Measurements from ENCODE around the gene AKT1S1.

Gene AKT1S1

GRCh38 chr19:49854378-49855263, 22.5 kb downstream of the AKT1S1 start:
- DNase-seq (ENCODE audit: low spot score), result no peak

- DNase-seq (ENCODE audit: low spot score), result no peak
Measured at GRCh38 chr19:49853852-49854377, 23.2 kb downstream of the AKT1S1 start.

DNA sequence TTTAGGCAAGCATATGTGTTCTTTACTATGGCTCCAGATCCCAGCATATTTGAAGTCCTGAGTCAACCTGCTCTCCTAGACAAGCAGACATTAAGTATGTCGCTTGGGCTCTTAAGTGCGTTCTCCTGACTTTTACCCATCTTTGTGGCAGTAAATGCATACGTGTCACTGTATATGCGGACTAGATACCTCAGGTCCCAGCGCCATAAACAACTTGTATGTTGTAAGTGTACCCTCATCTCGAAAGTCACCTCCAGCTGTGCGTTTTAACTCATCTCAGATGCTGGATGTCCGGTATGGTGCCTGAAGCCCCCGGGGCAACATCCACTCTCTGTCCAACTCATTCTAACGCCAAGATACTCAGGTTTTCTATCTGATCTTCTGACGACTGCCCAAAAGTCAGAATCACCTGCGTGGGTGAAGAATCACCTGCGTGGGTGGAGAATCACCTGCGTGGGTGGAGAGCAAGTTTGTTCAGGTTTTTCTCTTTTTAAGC, 24.5 kb downstream of the AKT1S1 start:
- DNase-seq (ENCODE audit: low spot score), result no peak

DNA sequence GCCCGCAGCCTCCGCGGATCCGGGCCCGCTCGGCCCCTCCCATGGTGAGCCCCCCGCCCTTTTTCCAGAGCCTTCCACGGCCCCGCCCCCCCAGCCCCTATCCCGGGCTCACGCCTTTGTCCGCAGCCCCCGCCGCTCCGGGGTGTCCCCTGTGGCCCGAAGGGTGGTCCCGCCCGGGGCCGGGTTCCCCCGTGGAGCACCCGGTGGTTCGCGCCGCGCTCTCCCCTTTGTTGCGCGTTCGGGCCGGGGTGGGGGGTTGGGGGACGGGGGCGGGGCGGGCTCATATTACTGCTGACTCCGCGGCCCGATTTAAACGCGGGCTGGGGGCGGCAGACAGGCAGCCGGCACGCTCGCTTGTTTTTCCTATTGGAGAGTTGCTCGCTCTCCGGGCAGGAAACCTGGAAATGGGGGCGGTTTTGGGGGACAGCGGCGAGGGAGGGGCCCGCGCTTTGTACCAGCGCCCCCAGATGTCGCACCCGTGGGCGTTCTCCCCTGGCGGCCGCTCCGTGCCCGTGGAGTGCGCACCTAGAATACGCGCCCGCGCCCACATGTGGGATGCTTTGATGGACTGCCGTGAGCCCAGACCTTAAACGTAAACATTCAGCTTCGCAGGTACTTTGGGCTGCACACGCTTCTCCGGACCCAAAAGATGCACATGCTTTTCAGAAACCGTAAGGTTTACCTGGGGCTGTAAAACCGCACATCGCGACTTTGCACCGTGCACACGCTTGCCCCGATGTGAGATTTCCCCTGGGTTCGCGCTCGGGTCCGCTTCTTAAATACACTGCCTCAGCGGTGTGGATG, 25.5 kb downstream of the AKT1S1 start:
- DNase-seq (ENCODE audit: low spot score), result no peak

DNA sequence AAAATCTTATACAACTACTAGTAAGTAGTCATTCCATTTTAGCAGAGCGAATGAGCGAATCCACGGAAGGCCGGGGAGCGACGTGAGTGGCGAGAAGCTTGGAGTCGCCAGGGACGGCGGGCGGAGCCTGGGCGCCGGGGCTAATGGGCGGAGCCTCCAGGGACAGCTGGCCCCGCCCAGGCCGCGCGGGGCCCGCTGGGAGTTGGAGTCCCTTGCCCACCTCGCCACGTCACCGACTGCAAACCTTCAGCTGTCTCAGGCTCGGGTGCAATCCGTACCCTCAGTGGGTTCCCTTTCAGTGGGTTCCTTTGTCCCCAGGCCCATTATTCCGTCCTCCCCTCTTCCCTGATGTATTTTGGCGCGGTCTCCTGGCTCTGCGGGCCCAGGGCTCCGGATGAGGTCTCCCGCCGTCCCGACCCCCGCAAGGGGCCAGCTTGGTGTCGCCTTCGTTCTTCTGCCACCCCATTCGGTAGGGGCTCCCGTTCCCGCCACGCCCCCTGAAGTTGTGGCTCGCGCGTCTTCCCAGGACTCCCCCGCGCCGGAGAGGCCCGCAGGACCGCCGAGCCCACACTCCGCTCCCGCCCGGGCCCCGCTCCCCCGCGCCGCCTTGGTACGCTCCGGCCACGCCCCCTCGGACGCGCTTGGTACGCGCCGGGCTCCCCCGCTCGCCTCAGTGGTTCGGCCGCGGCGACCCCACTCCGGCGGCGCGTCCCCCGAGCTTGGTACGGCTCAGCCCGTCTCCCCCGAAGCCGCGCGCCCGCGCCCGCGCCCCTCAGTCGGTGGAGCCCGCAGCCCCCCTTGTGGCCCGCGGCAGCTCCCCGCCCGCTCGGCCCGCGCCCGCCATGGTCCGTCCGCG, 26.4 kb downstream of the AKT1S1 start, which contains the start of gene PTOV1:
Gene PTOV1, plus strand, starts transcription at position 673 of the 856 bp plus-strand sequence.
- DNase-seq (ENCODE audit: low spot score), result peak; percentile 96

DNA sequence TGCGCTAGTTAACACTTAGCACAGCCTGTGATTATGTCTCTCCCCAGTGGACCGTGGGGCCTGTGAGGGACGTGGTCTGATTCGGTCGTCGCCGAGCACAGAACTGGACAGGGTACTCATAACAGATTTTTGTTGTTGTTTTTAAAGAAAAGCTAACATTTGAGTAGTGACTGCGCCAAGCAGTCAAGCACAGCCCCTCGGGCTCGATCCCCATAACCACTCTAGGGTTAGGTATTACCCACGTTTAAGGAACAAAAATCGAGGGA, 27.0 kb downstream of the AKT1S1 start:
- no peak for DNase-seq (ENCODE audit: low spot score)

- DNase-seq (ENCODE audit: low spot score), result no peak
Measured at GRCh38 chr19:49849433-49850220, 27.5 kb downstream of the AKT1S1 start.

GRCh38 chr19:49848938-49849337, 28.2 kb downstream of the AKT1S1 start:
- no peak for DNase-seq (ENCODE audit: low spot score)

DNA sequence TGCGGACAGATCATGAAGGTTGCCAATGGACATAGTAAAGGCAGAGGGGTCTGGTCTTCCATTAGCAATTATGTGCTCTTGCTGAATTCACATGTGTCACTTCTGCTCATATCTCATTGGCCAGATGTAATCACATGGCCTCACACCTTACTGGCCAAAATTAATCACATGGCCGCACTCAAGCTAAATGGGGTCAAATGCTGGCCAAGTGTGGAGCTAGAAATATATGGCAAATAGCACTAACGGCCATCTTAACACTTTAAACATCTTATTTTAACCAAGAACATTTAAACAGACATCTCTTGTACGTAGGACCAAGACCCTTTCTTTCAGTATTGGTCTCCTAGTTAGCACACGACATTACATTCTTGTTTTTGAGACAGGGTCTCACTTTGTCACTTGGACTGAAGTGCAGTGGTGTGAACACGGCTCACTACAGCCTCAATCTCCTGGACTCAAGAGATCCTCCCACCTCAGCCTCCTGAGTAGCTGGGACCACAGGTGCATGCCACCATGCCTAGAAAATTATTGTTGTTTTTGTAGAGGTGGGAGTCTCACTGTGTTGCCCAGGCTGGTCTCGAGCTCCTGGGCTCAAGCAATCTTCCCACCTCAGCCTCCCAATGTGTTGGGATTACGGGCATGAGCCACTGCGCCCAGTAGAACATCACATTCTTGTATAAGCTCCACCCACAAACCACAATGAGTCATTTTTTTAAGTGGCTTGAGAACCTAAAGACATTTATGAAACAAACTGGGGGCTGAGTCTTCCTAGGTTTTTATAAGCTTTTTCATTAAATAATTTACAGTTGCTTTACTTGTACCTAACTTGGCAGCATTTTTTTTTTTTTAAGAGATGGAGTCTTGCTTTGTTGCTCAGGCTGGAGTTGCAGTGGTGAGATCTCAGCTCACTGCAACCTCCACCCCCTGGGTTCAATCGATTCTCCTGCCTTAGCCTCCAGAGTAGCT, 29.1 kb downstream of the AKT1S1 start:
- DNase-seq (ENCODE audit: low spot score), result no peak

DNA sequence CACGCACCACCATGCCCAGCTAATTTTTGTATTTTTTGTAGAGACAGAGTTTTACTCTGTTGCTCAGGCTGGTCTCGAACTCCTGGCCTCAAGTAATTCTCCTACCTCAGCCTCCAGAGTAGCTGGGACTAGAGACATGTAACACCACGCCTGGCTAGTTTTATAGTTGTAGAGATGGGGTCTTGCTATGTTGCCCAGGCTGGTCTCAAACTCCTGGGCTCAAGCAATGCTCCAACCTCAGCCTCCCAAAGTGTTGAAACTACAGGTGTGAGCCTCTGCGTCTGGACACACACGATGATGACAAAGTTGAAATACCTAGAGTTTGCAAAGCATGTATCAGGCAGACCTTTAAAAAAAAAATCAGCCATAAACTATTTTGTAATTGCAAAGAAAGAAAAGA, 30.7 kb downstream of the AKT1S1 start:
- no peak for DNase-seq (ENCODE audit: low spot score)

- DNase-seq (ENCODE audit: low spot score), result no peak
Measured at GRCh38 chr19:49845414-49845813, 31.7 kb downstream of the AKT1S1 start.

DNA sequence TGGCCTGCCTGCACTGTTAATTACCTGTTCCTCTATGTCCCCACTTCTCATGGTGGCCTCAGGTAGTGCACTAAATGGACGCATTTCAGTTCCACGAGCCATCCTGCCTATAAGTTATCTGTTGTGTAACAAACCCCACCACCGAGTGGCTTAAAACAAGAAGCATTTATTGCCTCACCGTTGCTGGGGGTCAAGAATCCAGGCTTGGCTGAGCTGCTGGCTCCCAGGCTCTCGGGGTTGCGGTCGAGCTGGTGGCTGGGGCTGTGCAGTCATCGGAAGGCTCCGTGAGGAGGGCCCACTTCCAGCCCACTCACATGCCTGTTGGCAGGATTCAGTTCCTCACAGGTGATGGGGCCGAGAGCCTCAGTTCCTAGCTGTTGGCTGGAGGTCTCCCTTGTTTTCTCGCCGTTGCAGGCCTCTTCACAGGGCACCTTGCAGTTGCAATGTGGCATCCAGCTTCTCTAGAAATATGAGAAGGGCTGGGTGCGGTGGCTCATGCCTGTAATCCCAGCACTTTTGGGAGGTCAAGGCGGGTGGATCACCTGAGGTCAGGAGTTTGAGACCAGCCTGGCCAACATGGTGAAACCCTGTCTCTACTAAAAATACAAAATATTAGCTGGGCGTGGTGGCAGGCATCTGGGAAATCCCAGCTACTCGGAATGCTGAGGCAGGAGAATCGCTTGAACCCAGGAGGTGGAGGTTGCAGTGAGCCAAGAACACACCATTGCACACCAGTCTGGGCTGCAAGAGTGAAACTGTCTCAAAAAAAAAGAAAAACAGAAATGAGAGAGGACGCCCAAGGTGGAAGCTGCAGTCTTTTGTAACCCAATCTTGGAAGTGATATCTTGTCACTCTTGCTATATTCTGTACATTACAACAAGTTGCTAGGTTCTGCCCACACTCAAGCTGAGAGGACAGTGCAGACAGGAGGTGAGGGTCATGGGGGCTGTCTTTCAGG, 32.7 kb downstream of the AKT1S1 start:
- no peak for DNase-seq (ENCODE audit: low spot score)

DNA sequence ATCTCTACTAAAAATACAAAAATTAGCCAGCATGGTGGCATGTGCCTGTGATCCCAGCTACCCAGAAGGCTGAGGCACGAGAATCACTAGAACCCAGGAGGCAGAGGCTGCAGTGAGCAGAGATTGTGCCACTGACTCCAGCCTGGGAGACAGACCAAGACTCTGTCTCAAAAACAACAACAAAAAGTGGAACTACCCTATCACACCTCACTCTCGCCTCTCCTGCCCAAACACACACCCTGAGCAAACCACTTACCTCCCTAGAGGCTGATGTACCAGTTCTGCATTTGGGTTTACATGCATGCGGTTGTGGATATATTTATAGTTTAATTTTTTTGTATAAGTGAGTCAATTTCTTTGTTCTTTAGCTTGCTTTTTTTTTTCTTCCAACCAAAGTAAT, 33.9 kb downstream of the AKT1S1 start:
- DNase-seq (ENCODE audit: low spot score), result no peak

DNA sequence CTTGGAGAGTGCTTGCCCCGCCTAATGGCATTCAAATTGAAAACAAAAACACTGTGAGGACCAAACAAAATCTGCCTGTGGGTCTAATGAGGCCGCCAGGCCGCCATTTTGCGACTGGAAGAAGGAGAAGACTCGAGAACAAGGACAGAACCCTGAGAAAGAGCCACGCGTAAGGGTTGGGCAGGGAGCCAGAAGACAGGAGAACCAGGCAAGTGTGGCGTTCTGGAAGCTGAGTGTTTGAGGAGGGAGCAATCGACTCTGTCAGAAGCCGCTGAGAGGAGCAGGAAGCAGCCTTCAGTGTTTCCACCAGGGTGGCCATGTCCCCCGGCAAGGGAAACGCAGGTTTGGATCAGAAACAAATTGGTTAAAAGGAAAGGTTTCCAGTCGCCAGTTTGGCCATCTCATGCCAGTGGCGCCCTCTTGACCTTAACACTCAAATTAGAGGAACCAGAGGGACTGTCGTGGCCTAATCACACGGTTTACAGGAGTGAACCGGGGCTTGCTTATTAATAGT, 36.4 kb downstream of the AKT1S1 start:
- no peak for DNase-seq (ENCODE audit: low spot score)

- no peak for DNase-seq (ENCODE audit: low spot score)
Measured at GRCh38 chr19:49840321-49840720, 36.8 kb downstream of the AKT1S1 start.

DNA sequence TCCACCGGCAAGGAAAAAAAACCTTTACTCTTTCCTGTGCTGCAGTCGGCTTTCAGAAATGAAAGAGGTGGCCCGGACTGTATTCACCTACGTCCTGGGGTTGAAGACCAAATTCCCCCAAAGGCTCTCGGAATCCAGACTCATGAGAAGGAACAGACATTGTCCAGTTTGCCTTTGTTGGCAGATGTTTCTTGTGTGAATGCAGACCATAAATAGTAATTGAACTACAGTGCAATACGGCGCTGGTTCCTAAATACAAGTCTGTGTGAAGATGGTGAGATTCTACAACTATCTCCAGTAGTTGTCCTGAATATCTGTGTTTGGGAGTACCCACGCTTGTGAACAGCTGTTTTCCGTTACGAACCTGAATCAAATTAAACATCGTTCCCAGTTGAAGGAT, 37.4 kb downstream of the AKT1S1 start:
- DNase-seq (ENCODE audit: low spot score), result no peak

- no peak for DNase-seq (ENCODE audit: low spot score)
Measured at GRCh38 chr19:49838885-49839588, 38.1 kb downstream of the AKT1S1 start.

DNA sequence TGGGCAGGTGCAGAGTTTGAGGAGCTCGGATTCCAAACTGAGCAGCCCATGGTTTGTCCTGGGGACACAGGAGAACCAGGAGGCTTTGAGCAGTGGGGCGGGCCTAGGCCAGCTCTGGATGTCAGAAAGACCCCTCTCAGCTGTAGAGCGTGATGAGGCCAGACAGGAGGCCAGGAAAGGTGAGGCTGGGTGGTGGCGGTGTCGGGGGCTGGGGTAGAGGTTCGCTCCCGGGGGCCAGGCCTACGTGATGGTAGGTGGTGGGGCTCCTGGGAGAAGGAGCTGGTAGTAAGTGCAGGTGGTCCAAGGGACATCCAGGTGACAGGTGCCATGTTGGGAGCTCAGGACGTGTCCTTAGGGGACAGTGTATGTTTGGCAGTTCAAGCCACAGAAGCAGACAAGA, 39.7 kb downstream of the AKT1S1 start:
- DNase-seq (ENCODE audit: low spot score), result no peak
